ENCODE data around the gene MMP17.

Gene MMP17

GRCh38 chr12:131894981-131895639 is 66.9 kb downstream of the MMP17 start:
- peak; percentile 22 for DNase-seq (ENCODE audit: low read depth)

- peak; percentile 9 for DNase-seq (ENCODE audit: low read depth)
Observed at GRCh38 chr12:131895640-131896079, 67.5 kb downstream of the MMP17 start.

GRCh38 chr12:131896080-131896810 is 68.1 kb downstream of the MMP17 start:
- DNase-seq (ENCODE audit: low read depth), result peak; percentile 91

GRCh38 chr12:131896811-131897270 is 68.6 kb downstream of the MMP17 start:
- peak; percentile 73 for DNase-seq (ENCODE audit: low read depth)

GRCh38 chr12:131897276-131897675 is 69.1 kb downstream of the MMP17 start:
- DNase-seq (ENCODE audit: low read depth), result no peak

- DNase-seq (ENCODE audit: low read depth), result no peak
Observed at GRCh38 chr12:131897875-131898274, 69.7 kb downstream of the MMP17 start.

GRCh38 chr12:131900397-131900796 is 72.2 kb downstream of the MMP17 start:
- peak; percentile 24 for DNase-seq (ENCODE audit: low read depth)

All from iris pigment epithelial cell (primary cell).